ENCODE data around the gene BMP6.

Gene BMP6

GRCh38 chr6:7725849-7726415 is at the start of gene BMP6:
Gene BMP6 (plus strand): TSS chr6:7726099. CDS start chr6:7726956, 857 bp downstream.
- DNase-seq (ENCODE audit: low read depth): peak; percentile 18

- DNase-seq (ENCODE audit: low read depth): no peak
Measured at GRCh38 chr6:7677229-7677628, 48.7 kb upstream of the BMP6 start.

- DNase-seq (ENCODE audit: low read depth): no peak
Measured at GRCh38 chr6:7680393-7681075, 45.4 kb upstream of the BMP6 start.

- no peak for DNase-seq (ENCODE audit: low read depth)
Measured at GRCh38 chr6:7681449-7681848, 44.5 kb upstream of the BMP6 start.

GRCh38 chr6:7684076-7684475 is 41.8 kb upstream of the BMP6 start:
- no peak for DNase-seq (ENCODE audit: low read depth)

- DNase-seq (ENCODE audit: low read depth): no peak
Measured at GRCh38 chr6:7684843-7685242, 41.1 kb upstream of the BMP6 start.

- DNase-seq (ENCODE audit: low read depth): no peak
Measured at GRCh38 chr6:7685276-7685675, 40.6 kb upstream of the BMP6 start.

GRCh38 chr6:7687145-7688111 is 38.5 kb upstream of the BMP6 start:
- DNase-seq (ENCODE audit: low read depth): no peak

- no peak for DNase-seq (ENCODE audit: low read depth)
Measured at GRCh38 chr6:7691021-7691420, 34.9 kb upstream of the BMP6 start.

GRCh38 chr6:7691675-7692452 is 34.0 kb upstream of the BMP6 start:
- DNase-seq (ENCODE audit: low read depth): no peak

GRCh38 chr6:7692453-7692784 is 33.5 kb upstream of the BMP6 start:
- DNase-seq (ENCODE audit: low read depth): no peak

- no peak for DNase-seq (ENCODE audit: low read depth)
Measured at GRCh38 chr6:7693827-7694226, 32.1 kb upstream of the BMP6 start.

GRCh38 chr6:7696061-7696460 is 29.8 kb upstream of the BMP6 start:
- DNase-seq (ENCODE audit: low read depth): no peak

GRCh38 chr6:7697432-7697819 is 28.5 kb upstream of the BMP6 start:
- no peak for DNase-seq (ENCODE audit: low read depth)

- DNase-seq (ENCODE audit: low read depth): no peak
Measured at GRCh38 chr6:7697820-7698623, 27.9 kb upstream of the BMP6 start.

GRCh38 chr6:7701212-7701834 is 24.6 kb upstream of the BMP6 start:
- no peak for DNase-seq (ENCODE audit: low read depth)

GRCh38 chr6:7703148-7703680 is 22.7 kb upstream of the BMP6 start:
- no peak for DNase-seq (ENCODE audit: low read depth)

GRCh38 chr6:7705483-7705882 is 20.4 kb upstream of the BMP6 start:
- DNase-seq (ENCODE audit: low read depth): no peak

- DNase-seq (ENCODE audit: low read depth): no peak
Measured at GRCh38 chr6:7706269-7706668, 19.6 kb upstream of the BMP6 start.

GRCh38 chr6:7707787-7708186 is 18.1 kb upstream of the BMP6 start:
- no peak for DNase-seq (ENCODE audit: low read depth)

GRCh38 chr6:7719364-7719850 is 6.5 kb upstream of the BMP6 start:
- DNase-seq (ENCODE audit: low read depth): no peak

Data from activated T-cell treated with anti-CD3 and anti-CD28 coated beads for 1 hour (primary cell).